Mesenchymal stem cell (in vitro differentiated cells and primary cell): ENCODE data around the gene GDF11.
A peak's percentile ranks its signal among the peaks of the same experiment; 100 is the strongest.

ENCODE experiments used
- DNase-seq: peaks from one replicate; pipeline ENCODE4 v3.0.0-alpha.2; 2013
- H2AFZ ChIP-seq: one replicate; pipeline ENCODE4 v1.6.1; 2013; ENCODE audit warnings: low read depth, mild to moderate bottlenecking, control low read depth, inconsistent platforms, low read length, moderate library complexity
- H2AK5ac ChIP-seq: 2 replicates; pipeline ENCODE4 v1.6.1; 2013; ENCODE audit warnings: low read length, moderate library complexity, mild to moderate bottlenecking, inconsistent platforms; ENCODE audit not compliant: severe bottlenecking
- H2BK120ac ChIP-seq: one replicate; pipeline ENCODE4 v1.6.1; 2013; ENCODE audit warnings: low read depth, mild to moderate bottlenecking, inconsistent platforms, low read length, moderate library complexity
- H2BK12ac ChIP-seq, 2 experiments: one replicate each; pipeline ENCODE4 v1.6.1; 2013; ENCODE audit warnings: inconsistent platforms in 2 of 2, low read length in 2 of 2, mild to moderate bottlenecking in 2 of 2, moderate library complexity in 2 of 2, control low read depth in 1 of 2
- H2BK15ac ChIP-seq: one replicate; pipeline ENCODE4 v1.6.1; 2013; ENCODE audit warnings: mild to moderate bottlenecking, low read depth, inconsistent platforms; ENCODE audit not compliant: poor library complexity, severe bottlenecking
- H2BK5ac ChIP-seq: 2 replicates; pipeline ENCODE4 v1.6.1; 2013; ENCODE audit warnings: low read depth, mild to moderate bottlenecking, low read length, control low read depth, inconsistent platforms; ENCODE audit not compliant: poor library complexity, severe bottlenecking
- H3K14ac ChIP-seq, 2 experiments: one replicate each; pipeline ENCODE4 v1.6.1; 2013; ENCODE audit warnings: inconsistent platforms in 2 of 2, low read length in 2 of 2, control low read depth in 1 of 2, mild to moderate bottlenecking in 1 of 2, moderate library complexity in 1 of 2
- H3K18ac ChIP-seq, 2 experiments: one replicate each; pipeline ENCODE4 v1.6.1; 2013; ENCODE audit warnings: inconsistent platforms in 2 of 2, low read length in 2 of 2, control low read depth in 1 of 2, low read depth in 1 of 2, mild to moderate bottlenecking in 1 of 2
- H3K23ac ChIP-seq, 2 experiments: one replicate each; pipeline ENCODE4 v1.6.1; 2013; ENCODE audit warnings: inconsistent platforms in 2 of 2, low read length in 2 of 2, mild to moderate bottlenecking in 2 of 2, moderate library complexity in 2 of 2, control low read depth in 1 of 2
- H3K27ac ChIP-seq: 2 replicates; pipeline ENCODE4 v1.5.1; 2013; ENCODE audit warnings: mild to moderate bottlenecking, moderate library complexity, low read length, control low read depth, inconsistent platforms; ENCODE audit not compliant: poor library complexity, severe bottlenecking
- H3K27me3 ChIP-seq, 2 experiments: 2 replicates each; pipeline versions ENCODE4 v1.6.1 to v1.7.0; 2013; ENCODE audit warnings: low read length in 2 of 2, mild to moderate bottlenecking in 2 of 2, moderate library complexity in 2 of 2, control low read depth in 1 of 2, inconsistent platforms in 1 of 2; ENCODE audit not compliant: control insufficient read depth in 1 of 2, insufficient read depth in 1 of 2
- H3K36me3 ChIP-seq, 2 experiments: 2 replicates each; pipeline versions ENCODE4 v1.6.1 to v1.7.0; 2013; ENCODE audit warnings: low read length in 2 of 2, control low read depth in 1 of 2, inconsistent platforms in 1 of 2, low read depth in 1 of 2, mild to moderate bottlenecking in 1 of 2; ENCODE audit not compliant: insufficient read depth in 2 of 2, control insufficient read depth in 1 of 2
- H3K4ac ChIP-seq, 2 experiments: one replicate each; pipeline ENCODE4 v1.6.1; 2013; ENCODE audit warnings: inconsistent platforms in 2 of 2, low read length in 2 of 2, mild to moderate bottlenecking in 2 of 2, moderate library complexity in 2 of 2, control low read depth in 1 of 2, low read depth in 1 of 2
- H3K4me1 ChIP-seq: 2 replicates; pipeline ENCODE4 v1.6.1; 2013; ENCODE audit warnings: low read depth, low read length, control low read depth; ENCODE audit not compliant: control insufficient read depth, insufficient read depth
- H3K4me2 ChIP-seq: 2 replicates; pipeline ENCODE4 v1.6.1; 2013; ENCODE audit warnings: low read length, mild to moderate bottlenecking, inconsistent platforms; ENCODE audit not compliant: poor library complexity, severe bottlenecking
- H3K4me3 ChIP-seq, 2 experiments: 2 replicates each; pipeline versions ENCODE4 v1.5.1 to v1.7.0; 2013; ENCODE audit warnings: low read length in 2 of 2, mild to moderate bottlenecking in 2 of 2, control low read depth in 1 of 2, low read depth in 1 of 2; ENCODE audit not compliant: insufficient read depth in 1 of 2
- H3K79me1 ChIP-seq: replicated peaks from 2 replicates; pipeline ENCODE4 v1.6.1; 2013; ENCODE audit warnings: mild to moderate bottlenecking, control low read depth, low read length, inconsistent platforms; ENCODE audit not compliant: poor library complexity, severe bottlenecking
- H3K9ac ChIP-seq: 2 replicates; pipeline ENCODE4 v1.7.0; 2013; ENCODE audit warnings: mild to moderate bottlenecking, low read length, moderate library complexity
- H3K9me3 ChIP-seq: 2 replicates; pipeline ENCODE4 v1.7.0; 2013; ENCODE audit warnings: mild to moderate bottlenecking, low read length; ENCODE audit not compliant: control insufficient read depth
- H4K8ac ChIP-seq: one replicate; pipeline ENCODE4 v1.6.1; 2013; ENCODE audit warnings: inconsistent platforms, mild to moderate bottlenecking, low read length, moderate library complexity
- H4K91ac ChIP-seq: one replicate; pipeline ENCODE4 v1.6.1; 2013; ENCODE audit warnings: mild to moderate bottlenecking, low read length, inconsistent platforms
- WGBS: methylation state at CpG from one replicate; pipeline ENCODE4 v1.1.7; 2013; ENCODE audit warnings: mixed read lengths; 5-methylcytosine and 5-hydroxymethylcytosine counted together

Gene GDF11

GRCh38 chr12:55771736-55772135 is 28.8 kb downstream of the GDF11 start:
- H3K9ac ChIP-seq, result no peak overlapping the region
- WGBS, result 86% methylated on average over 6 of the region's 6 CpGs

GRCh38 chr12:55777856-55778255 is 34.9 kb downstream of the GDF11 start:
- Histone ChIP-seq H3K27me3 (no peaks in the 10 kb centered on the region), H3K36me3 (peaks cover 34 to 78% of the 10 kb centered on the region in 2 experiments), H3K9me3 (no peaks in the 10 kb centered on the region), H3K9ac (no peak overlapping the region), H3K18ac (no peak overlapping the region), H2AFZ (no peak overlapping the region), H3K4me2 (no peak overlapping the region), H3K79me1 (peaks cover 20% of the 10 kb centered on the region), H2BK15ac (no peak overlapping the region), H2AK5ac (no peak overlapping the region), H4K8ac (no peak overlapping the region), H4K91ac (no peak overlapping the region), H3K4me3 (no peak overlapping the region), H2BK12ac (no peak overlapping the region), H3K14ac (no peak overlapping the region), H3K27ac (no peak overlapping the region), H3K4me1 (no peaks in the 10 kb centered on the region), H3K4ac (no peak overlapping the region), H2BK5ac (no peak overlapping the region), H3K23ac (no peak overlapping the region), H2BK120ac (no peak overlapping the region)
- WGBS, result 100% methylated on average over 1 of the region's 3 CpGs
- DNase-seq, result no peak

More at GRCh38 chr12:55771736-55772135, 28.8 kb downstream of the GDF11 start:
- Histone ChIP-seq H3K4me3 (no peak overlapping the region), H3K27me3 (no peaks in the 10 kb centered on the region), H3K79me1 (peaks cover 15% of the 10 kb centered on the region), H3K14ac (no peak overlapping the region), H2BK12ac (no peak overlapping the region), H3K23ac (no peak overlapping the region), H3K9me3 (no peaks in the 10 kb centered on the region), H3K27ac (no peak overlapping the region), H2AK5ac (no peak overlapping the region), H3K4ac (no peak overlapping the region), H2AFZ (no peak overlapping the region), H2BK120ac (no peak overlapping the region), H3K4me2 (no peak overlapping the region), H3K36me3 (peaks cover 23 to 64% of the 10 kb centered on the region in 2 experiments), H3K4me1 (no peaks in the 10 kb centered on the region), H4K91ac (no peak overlapping the region), H4K8ac (no peak overlapping the region), H2BK5ac (no peak overlapping the region), H2BK15ac (no peak overlapping the region), H3K18ac (no peak overlapping the region)
- DNase-seq, result no peak

GRCh38 chr12:55780685-55781084 is 37.8 kb downstream of the GDF11 start:
- Histone ChIP-seq H3K9me3 (no peaks in the 10 kb centered on the region), H3K79me1 (peaks cover 26% of the 10 kb centered on the region), H2BK5ac (no peak overlapping the region), H2BK120ac (no peak overlapping the region), H3K4me3 (no peak overlapping the region), H3K4me1 (no peaks in the 10 kb centered on the region), H2BK15ac (no peak overlapping the region), H3K27ac (no peak overlapping the region), H3K23ac (no peak overlapping the region), H3K4me2 (no peak overlapping the region), H3K9ac (no peak overlapping the region), H3K27me3 (no peaks in the 10 kb centered on the region), H3K4ac (no peak overlapping the region), H2AK5ac (no peak overlapping the region), H3K18ac (no peak overlapping the region), H4K8ac (no peak overlapping the region), H3K36me3 (peaks cover 34 to 94% of the 10 kb centered on the region in 2 experiments), H4K91ac (no peak overlapping the region), H2BK12ac (no peak overlapping the region), H3K14ac (no peak overlapping the region), H2AFZ (no peak overlapping the region)
- WGBS, result no CpG with 5 or more reads among the region's 2 CpGs
- DNase-seq, result peak; percentile 19

GRCh38 chr12:55788546-55788945 is 45.6 kb downstream of the GDF11 start:
- H3K18ac ChIP-seq, result no peak overlapping the region
- no peak overlapping the region for H3K14ac ChIP-seq
- H2BK120ac ChIP-seq, result no peak overlapping the region
- no peak overlapping the region for H3K4ac ChIP-seq
- H2AK5ac ChIP-seq, result no peak overlapping the region
- no peaks in the 10 kb centered on the region for H3K9me3 ChIP-seq
- DNase-seq, result no peak
- H3K36me3 ChIP-seq, result peaks cover 42 to 89% of the 10 kb centered on the region in 2 experiments
- peaks cover 23% of the 10 kb centered on the region for H3K79me1 ChIP-seq
- H2BK15ac ChIP-seq, result no peak overlapping the region
- H2BK12ac ChIP-seq, result no peak overlapping the region
- H2BK5ac ChIP-seq, result no peak overlapping the region
- no peaks in the 10 kb centered on the region for H3K27me3 ChIP-seq
- H4K91ac ChIP-seq, result no peak overlapping the region
- 98% methylated on average over 7 of the region's 7 CpGs for WGBS
- no peak overlapping the region for H3K9ac ChIP-seq
- H3K4me1 ChIP-seq, result no peaks in the 10 kb centered on the region
- H2AFZ ChIP-seq, result no peak overlapping the region
- H4K8ac ChIP-seq, result no peak overlapping the region
- H3K4me3 ChIP-seq, result no peak overlapping the region
- H3K23ac ChIP-seq, result no peak overlapping the region
- no peak overlapping the region for H3K27ac ChIP-seq
- no peak overlapping the region for H3K4me2 ChIP-seq
